ENCODE data around the gene SSH2.

DNA sequence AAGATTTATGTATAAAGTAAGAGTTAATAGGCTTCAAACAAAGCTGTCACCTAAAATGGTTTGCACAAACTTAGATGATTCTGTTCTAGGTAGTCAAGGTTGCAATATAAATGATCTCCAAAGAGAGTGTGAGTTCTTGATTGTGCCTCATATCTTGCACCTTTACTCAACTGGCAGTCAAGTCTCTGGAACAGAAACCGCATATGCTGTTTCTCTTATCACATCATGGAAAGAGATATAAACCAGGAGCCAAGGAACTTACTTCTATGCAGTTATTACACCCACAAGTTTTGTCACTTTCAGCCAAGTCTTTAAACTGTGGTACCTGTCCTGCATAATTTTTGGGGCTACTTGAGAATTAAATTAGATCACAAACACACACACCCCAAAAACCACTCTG, 5.2 kb downstream of the SSH2 start:
- TF ChIP-seq POLR2AphosphoS5 (IDR thresholded peaks at IDR 0.05; ENCODE audit: borderline replicate concordance, low read depth, low read length) (no peak), EZH2 (IDR thresholded peaks at IDR 0.05) (no peak)
